Measurements from ENCODE around the gene MTA2.
A peak's percentile ranks its signal among the peaks of the same experiment; 100 is the strongest.
"Not testable (repeated sequence)": the region's sequence is repeated elsewhere in the genome, so short reads cannot be mapped to it uniquely, and the experiment has no call there.

Gene MTA2

GRCh38 chr11:62592989-62593421 is 8.7 kb downstream of the MTA2 start:
- H3K4me3 ChIP-seq (ENCODE audit: low read length) = no peak overlapping the region
- TF ChIP-seq CTCF (IDR thresholded peaks at IDR 0.05; ENCODE audit: insufficient read depth, low read depth, low read length, missing control alignments) = no peak
- DNase-seq (ENCODE audit: low read depth) = no peak

GRCh38 chr11:62592146-62592815 is 9.4 kb downstream of the MTA2 start:
- TF ChIP-seq CTCF (IDR thresholded peaks at IDR 0.05; ENCODE audit: insufficient read depth, low read depth, low read length, missing control alignments) = no peak
- no peak for DNase-seq (ENCODE audit: low read depth)
- peak overlapping the region; percentile 55 for H3K4me3 ChIP-seq (ENCODE audit: low read length)

- H3K4me3 ChIP-seq (ENCODE audit: low read length) = peak within 1 kb of the TSS; percentile 70
- DNase-seq (ENCODE audit: low read depth) = peak; percentile 100
- no peak for TF ChIP-seq CTCF (IDR thresholded peaks at IDR 0.05; ENCODE audit: insufficient read depth, low read depth, low read length, missing control alignments)
Observed at GRCh38 chr11:62591448-62592145, 10.1 kb downstream of the MTA2 start, which contains the start of gene TUT1. Gene TUT1, minus strand, starts transcription at chr11:62591523. Its CDS starts 38 bp downstream, at chr11:62591485.

- no peak overlapping the region for H3K4me3 ChIP-seq (ENCODE audit: low read length)
- TF ChIP-seq CTCF (IDR thresholded peaks at IDR 0.05; ENCODE audit: insufficient read depth, low read depth, low read length, missing control alignments) = peak; percentile 19
- no peak for DNase-seq (ENCODE audit: low read depth)
Observed at GRCh38 chr11:62588966-62589637, 12.6 kb downstream of the MTA2 start.

- H3K4me3 ChIP-seq (ENCODE audit: low read length); DNase-seq (ENCODE audit: low read depth): not testable (repeated sequence)
Observed at GRCh38 chr11:62585356-62585755, 16.3 kb downstream of the MTA2 start.

- DNase-seq (ENCODE audit: low read depth); H3K4me3 ChIP-seq (ENCODE audit: low read length): not testable (repeated sequence)
Observed at GRCh38 chr11:62581735-62582134, 19.9 kb downstream of the MTA2 start.

GRCh38 chr11:62580959-62581715 is 20.5 kb downstream of the MTA2 start:
- no peak for TF ChIP-seq CTCF (IDR thresholded peaks at IDR 0.05; ENCODE audit: insufficient read depth, low read depth, low read length, missing control alignments)
- H3K4me3 ChIP-seq (ENCODE audit: low read length) = no peak overlapping the region
- DNase-seq (ENCODE audit: low read depth) = no peak
